Fibroblast of upper back skin (primary cell): ENCODE data around the gene CXXC5.

ENCODE experiments used
- DNase-seq: peaks from one replicate; pipeline ENCODE4 v3.0.0-alpha.2; 2013

The CXXC5 gene

GRCh38 chr5:139651853-139652787 is 4.0 kb downstream of the CXXC5 start:
- peak; percentile 84 for DNase-seq

GRCh38 chr5:139652788-139653241 is 4.7 kb downstream of the CXXC5 start:
- DNase-seq = peak; percentile 23

- no peak for DNase-seq
Measured at GRCh38 chr5:139653616-139654015, 5.5 kb downstream of the CXXC5 start.

- no peak for DNase-seq
Measured at GRCh38 chr5:139654464-139654863, 6.3 kb downstream of the CXXC5 start.

GRCh38 chr5:139654871-139655491 is 6.8 kb downstream of the CXXC5 start:
- DNase-seq = no peak

- peak; percentile 31 for DNase-seq
Measured at GRCh38 chr5:139655727-139656271, 7.7 kb downstream of the CXXC5 start.

GRCh38 chr5:139657363-139658321 is 9.5 kb downstream of the CXXC5 start:
- peak; percentile 55 for DNase-seq

GRCh38 chr5:139658501-139658927 is 10.4 kb downstream of the CXXC5 start:
- DNase-seq = peak; percentile 50

- DNase-seq = peak; percentile 79
Measured at GRCh38 chr5:139658928-139659667, 10.9 kb downstream of the CXXC5 start.

- peak; percentile 80 for DNase-seq
Measured at GRCh38 chr5:139659695-139660101, 11.5 kb downstream of the CXXC5 start.

GRCh38 chr5:139660105-139660922 is 12.2 kb downstream of the CXXC5 start:
- DNase-seq = peak; percentile 25

GRCh38 chr5:139660923-139661814 is 13.0 kb downstream of the CXXC5 start:
- peak; percentile 96 for DNase-seq

GRCh38 chr5:139662617-139663016 is 14.5 kb downstream of the CXXC5 start:
- no peak for DNase-seq

GRCh38 chr5:139663207-139664085 is 15.3 kb downstream of the CXXC5 start:
- DNase-seq = no peak

- no peak for DNase-seq
Measured at GRCh38 chr5:139664086-139664693, 16.0 kb downstream of the CXXC5 start.

- no peak for DNase-seq
Measured at GRCh38 chr5:139664727-139665351, 16.7 kb downstream of the CXXC5 start.

GRCh38 chr5:139665626-139666025 is 17.5 kb downstream of the CXXC5 start:
- DNase-seq = no peak

GRCh38 chr5:139666551-139666950 is 18.4 kb downstream of the CXXC5 start:
- DNase-seq = no peak
